DND-41 (cell line): ENCODE results near the gene ABCD3.

Source experiments
- ATAC-seq: fragments of 200-7000 bp; cut with Tn5 transposase; 3 replicates; pipeline ENCODE4 v1.9.1; 2021; ENCODE audit warnings: low read depth; ENCODE audit not compliant: insufficient read depth
- DNase-seq: peaks from one replicate; pipeline ENCODE4 v3.0.0-alpha.2; 2020
- H2AFZ ChIP-seq: 2 replicates; pipeline ENCODE4 v1.6.0; 2012; ENCODE audit warnings: low read depth, low read length
- H3K27ac ChIP-seq: 2 replicates; pipeline ENCODE4 v1.5.1; 2012; ENCODE audit warnings: low read length, inconsistent platforms
- H3K27me3 ChIP-seq: fragments of 200-600 bp; sonication (generic); 2 replicates; pipeline ENCODE4 v1.6.0; 2012; ENCODE audit warnings: low read length, mild to moderate bottlenecking, inconsistent platforms; ENCODE audit not compliant: insufficient read depth, poor library complexity
- H3K36me3 ChIP-seq: 2 replicates; pipeline ENCODE4 v1.5.1; 2012; ENCODE audit warnings: low read length, inconsistent platforms; ENCODE audit not compliant: insufficient read depth
- H3K4me1 ChIP-seq: 2 replicates; pipeline ENCODE4 v1.5.1; 2012; ENCODE audit warnings: mild to moderate bottlenecking, low read length; ENCODE audit not compliant: insufficient read depth
- H3K4me2 ChIP-seq: 2 replicates; pipeline ENCODE4 v1.6.0; 2012; ENCODE audit warnings: mild to moderate bottlenecking, moderate library complexity, low read length, inconsistent platforms; ENCODE audit not compliant: insufficient read depth
- H3K4me3 ChIP-seq, 2 experiments: fragments of 200-600 bp in 1 of 2; shearing (Covaris generic) in 1 of 2; 2 replicates each; pipeline ENCODE4 v1.5.1; 2012 to 2016; ENCODE audit warnings: inconsistent platforms in 2 of 2, low read length in 2 of 2, mild to moderate bottlenecking in 2 of 2, low read depth in 1 of 2, moderate library complexity in 1 of 2
- H3K79me2 ChIP-seq: 2 replicates; pipeline ENCODE4 v1.6.0; 2012; ENCODE audit warnings: low read length, inconsistent platforms; ENCODE audit not compliant: insufficient read depth
- H3K9ac ChIP-seq: 2 replicates; pipeline ENCODE4 v1.6.0; 2012; ENCODE audit warnings: low read depth, mild to moderate bottlenecking, inconsistent platforms, low read length, moderate library complexity
- H3K9me3 ChIP-seq: 2 replicates; pipeline ENCODE4 v1.5.1; 2012; ENCODE audit warnings: low read length, moderate library complexity, mild to moderate bottlenecking, inconsistent platforms; ENCODE audit not compliant: insufficient read depth, severe bottlenecking
- H4K20me1 ChIP-seq: 2 replicates; pipeline ENCODE4 v1.6.0; 2012; ENCODE audit warnings: low read length; ENCODE audit not compliant: insufficient read depth
- EZH2 ChIP-seq: IDR thresholded peaks from 3 replicates; pipeline ENCODE4 v1.6.1; 2012; ENCODE audit warnings: borderline replicate concordance, low read depth, mild to moderate bottlenecking, moderate library complexity, low read length, inconsistent platforms; ENCODE audit not compliant: severe bottlenecking
- TF ChIP-seq, protein P1 (sequence below): IDR thresholded peaks from 2 replicates; pipeline ENCODE4 v1.5.1; 2012; ENCODE audit warnings: borderline replicate concordance, low read length, moderate library complexity, mild to moderate bottlenecking; ENCODE audit not compliant: poor library complexity, severe bottlenecking; ENCODE audit errors: extremely low read depth

Gene ABCD3

DNA sequence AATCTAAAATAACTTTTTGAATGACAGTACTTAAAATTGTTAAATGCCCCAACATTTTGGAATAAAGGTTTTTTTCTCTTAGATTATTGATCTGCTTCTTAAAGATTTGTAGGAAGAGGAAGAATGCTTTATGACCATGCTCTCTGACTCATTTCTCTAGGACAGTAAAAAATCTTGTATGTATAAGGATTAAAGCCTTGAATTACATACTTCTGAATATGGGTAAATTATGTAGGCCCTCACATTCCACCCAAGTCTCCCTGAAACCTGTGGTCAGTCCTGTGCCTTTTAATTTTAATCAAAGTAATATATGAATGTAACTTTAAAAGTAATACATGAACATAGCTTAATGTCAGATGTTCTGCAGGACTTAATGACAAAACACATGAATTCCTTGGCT is 50.5 kb downstream of the ABCD3 start:
- Histone ChIP-seq H4K20me1 (no peaks in the 10 kb centered on the region), H3K4me3 (no peak overlapping the region), H3K36me3 (peaks cover 37% of the 10 kb centered on the region), H3K9me3 (no peaks in the 10 kb centered on the region), H3K27ac (no peak overlapping the region), H3K79me2 (peaks cover 2% of the 10 kb centered on the region; the same call in 1 of the 2 replicates), H3K4me2 (no peak overlapping the region), H3K4me1 (no peaks in the 10 kb centered on the region), H3K27me3 (no peaks in the 10 kb centered on the region), H3K9ac (no peak overlapping the region), H2AFZ (no peak overlapping the region)
- no peak for TF ChIP-seq EZH2
- TF ChIP-seq, protein P1, sequence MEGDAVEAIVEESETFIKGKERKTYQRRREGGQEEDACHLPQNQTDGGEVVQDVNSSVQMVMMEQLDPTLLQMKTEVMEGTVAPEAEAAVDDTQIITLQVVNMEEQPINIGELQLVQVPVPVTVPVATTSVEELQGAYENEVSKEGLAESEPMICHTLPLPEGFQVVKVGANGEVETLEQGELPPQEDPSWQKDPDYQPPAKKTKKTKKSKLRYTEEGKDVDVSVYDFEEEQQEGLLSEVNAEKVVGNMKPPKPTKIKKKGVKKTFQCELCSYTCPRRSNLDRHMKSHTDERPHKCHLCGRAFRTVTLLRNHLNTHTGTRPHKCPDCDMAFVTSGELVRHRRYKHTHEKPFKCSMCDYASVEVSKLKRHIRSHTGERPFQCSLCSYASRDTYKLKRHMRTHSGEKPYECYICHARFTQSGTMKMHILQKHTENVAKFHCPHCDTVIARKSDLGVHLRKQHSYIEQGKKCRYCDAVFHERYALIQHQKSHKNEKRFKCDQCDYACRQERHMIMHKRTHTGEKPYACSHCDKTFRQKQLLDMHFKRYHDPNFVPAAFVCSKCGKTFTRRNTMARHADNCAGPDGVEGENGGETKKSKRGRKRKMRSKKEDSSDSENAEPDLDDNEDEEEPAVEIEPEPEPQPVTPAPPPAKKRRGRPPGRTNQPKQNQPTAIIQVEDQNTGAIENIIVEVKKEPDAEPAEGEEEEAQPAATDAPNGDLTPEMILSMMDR = no peak
- DNase-seq (no peak), ATAC-seq (no peak)

DNA sequence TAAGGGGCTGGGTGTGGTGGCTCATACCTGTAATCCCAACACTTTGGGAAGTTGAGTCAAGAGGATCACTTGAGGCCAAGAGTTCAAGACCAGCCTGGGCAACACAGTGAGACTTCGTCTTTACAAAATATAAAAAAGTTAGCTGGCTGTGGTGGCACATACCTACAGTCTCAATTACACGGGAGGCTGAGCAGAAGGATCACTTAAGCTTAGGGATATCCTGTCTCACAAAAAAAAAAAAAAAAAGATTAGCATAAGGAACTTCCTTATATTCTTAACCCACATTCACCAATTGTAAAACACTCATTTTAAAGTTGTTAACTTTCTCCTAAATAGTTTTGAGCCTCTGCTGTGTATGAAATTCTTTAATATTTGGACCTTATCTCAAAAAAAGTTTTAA is 53.1 kb downstream of the ABCD3 start:
- Histone ChIP-seq H3K4me3 (no peak overlapping the region), H3K4me1 (no peaks in the 10 kb centered on the region), H3K4me2 (no peak overlapping the region), H4K20me1 (no peaks in the 10 kb centered on the region), H3K36me3 (peaks cover 25% of the 10 kb centered on the region), H2AFZ (no peak overlapping the region), H3K9ac (no peak overlapping the region), H3K9me3 (no peaks in the 10 kb centered on the region), H3K27me3 (no peaks in the 10 kb centered on the region), H3K27ac (no peak overlapping the region), H3K79me2 (peaks cover 2% of the 10 kb centered on the region; the same call in 1 of the 2 replicates)
- ATAC-seq = no peak
- DNase-seq = no peak
- TF ChIP-seq, protein P1 = no peak
- no peak for TF ChIP-seq EZH2

DNA sequence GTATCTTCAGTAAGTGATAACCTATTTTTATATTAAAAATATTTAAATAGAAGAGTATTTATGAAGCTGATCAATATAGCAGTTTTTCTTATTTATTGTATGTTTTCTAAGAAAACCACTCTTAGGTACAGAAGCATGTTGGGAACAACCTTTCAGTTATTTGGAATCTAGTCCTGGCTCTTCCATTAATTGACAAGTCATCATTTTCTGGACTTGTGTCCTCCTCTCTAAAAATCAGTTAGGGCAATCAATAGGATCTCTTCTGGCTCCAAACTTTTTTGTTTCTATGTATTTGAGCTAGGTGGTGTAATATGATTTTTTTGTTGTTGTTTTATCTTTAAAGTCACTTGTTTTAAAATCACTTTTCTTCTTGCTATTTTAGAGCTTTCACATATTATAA is 57.0 kb downstream of the ABCD3 start:
- Histone ChIP-seq H3K4me2 (no peak overlapping the region), H3K4me3 (no peak overlapping the region), H3K4me1 (no peaks in the 10 kb centered on the region), H3K36me3 (peaks cover 29% of the 10 kb centered on the region), H3K9ac (no peak overlapping the region), H4K20me1 (no peaks in the 10 kb centered on the region), H3K79me2 (no peaks in the 10 kb centered on the region), H2AFZ (no peak overlapping the region), H3K9me3 (no peaks in the 10 kb centered on the region), H3K27ac (no peak overlapping the region), H3K27me3 (no peaks in the 10 kb centered on the region)
- DNase-seq (no peak), ATAC-seq (no peak)
- TF ChIP-seq EZH2 = no peak
- TF ChIP-seq, protein P1 = no peak

DNA sequence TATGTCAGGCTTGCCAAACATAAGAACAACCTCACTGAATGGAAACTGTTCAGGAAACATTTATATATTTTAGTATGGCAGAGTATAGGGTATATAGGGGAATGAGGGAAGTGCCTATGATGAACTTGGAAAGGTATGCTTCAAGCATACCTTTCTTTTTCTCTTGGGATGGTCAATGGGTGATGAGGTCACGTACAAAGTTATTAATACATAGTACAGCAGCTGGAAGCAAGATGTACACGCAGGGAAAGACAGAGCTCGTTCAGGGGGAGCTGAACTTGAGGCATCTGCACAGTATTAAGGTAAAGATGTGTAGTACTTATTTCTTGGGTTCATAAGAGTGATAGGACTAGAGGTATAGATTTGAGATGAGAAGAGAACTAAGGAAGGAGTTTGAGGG is 61.5 kb downstream of the ABCD3 start:
- Histone ChIP-seq H3K9ac (no peak overlapping the region), H2AFZ (no peak overlapping the region), H3K36me3 (peaks cover 49% of the 10 kb centered on the region), H3K79me2 (no peaks in the 10 kb centered on the region), H3K4me2 (no peak overlapping the region), H3K27me3 (no peaks in the 10 kb centered on the region), H3K4me1 (no peaks in the 10 kb centered on the region), H3K27ac (no peak overlapping the region), H4K20me1 (no peaks in the 10 kb centered on the region), H3K4me3 (no peak overlapping the region), H3K9me3 (no peaks in the 10 kb centered on the region)
- DNase-seq (no peak), ATAC-seq (no peak)
- TF ChIP-seq, protein P1 = no peak
- TF ChIP-seq EZH2 = no peak
